Liver (tissue), 3 donors: Measurements from ENCODE around the gene HSD17B3.

ENCODE experiments used
- FOXA1 ChIP-seq: IDR thresholded peaks from 2 replicates; pipeline ENCODE4 v1.6.1; 2016; ENCODE audit warnings: antibody characterized with exemption
- GABPA ChIP-seq, 2 donors: IDR thresholded peaks in 1 of 2; conservative IDR thresholded peaks in 1 of 2; 2 replicates each; pipeline ENCODE4 v1.6.1; 2016; ENCODE audit warnings: antibody characterized with exemption in 2 of 2, mild to moderate bottlenecking in 1 of 2, moderate library complexity in 1 of 2
- JUND ChIP-seq, 2 donors: IDR thresholded peaks; 2 replicates each; pipeline ENCODE4 v1.6.1; 2016; ENCODE audit warnings: antibody characterized with exemption in 2 of 2
- NR2F2 ChIP-seq: IDR thresholded peaks from 2 replicates; pipeline ENCODE4 v1.6.1; 2016; ENCODE audit warnings: antibody characterized with exemption
- RAD21 ChIP-seq, 2 donors: IDR thresholded peaks; 2 replicates each; pipeline ENCODE4 v1.6.1; 2016; ENCODE audit warnings: antibody characterized with exemption in 2 of 2, mild to moderate bottlenecking in 2 of 2
- RXRA ChIP-seq, 2 donors: IDR thresholded peaks; 2 replicates each; pipeline ENCODE4 v1.6.1; 2017 to 2018; ENCODE audit warnings: antibody characterized with exemption in 2 of 2, mild to moderate bottlenecking in 1 of 2
- TAF1 ChIP-seq: conservative IDR thresholded peaks from 2 replicates; pipeline ENCODE4 v1.6.1; 2016; ENCODE audit warnings: antibody characterized with exemption, mild to moderate bottlenecking
- YY1 ChIP-seq: IDR thresholded peaks from 2 replicates; pipeline ENCODE4 v1.6.1; 2016; ENCODE audit warnings: antibody characterized with exemption, mild to moderate bottlenecking
- TF ChIP-seq, protein P1 (sequence below): IDR thresholded peaks from 2 replicates; pipeline ENCODE4 v1.6.1; 2016; ENCODE audit warnings: antibody characterized with exemption
- TF ChIP-seq, protein P2 (sequence below): IDR thresholded peaks from 2 replicates; pipeline ENCODE4 v1.6.1; 2016; ENCODE audit warnings: antibody characterized with exemption, mild to moderate bottlenecking
- TF ChIP-seq, protein P3 (sequence below): fragments of 150-350 bp; IDR thresholded peaks from 2 replicates; pipeline ENCODE4 v1.5.1; 2017; ENCODE audit warnings: improper control_type of control experiment, low read depth, low read length; ENCODE audit not compliant: missing input control
- TF ChIP-seq, protein P4 (sequence below): IDR thresholded peaks from 2 replicates; pipeline ENCODE4 v1.6.1; 2016; ENCODE audit warnings: antibody characterized with exemption
- donor health status: healthy.
- donor health status: healthy.

DNA sequence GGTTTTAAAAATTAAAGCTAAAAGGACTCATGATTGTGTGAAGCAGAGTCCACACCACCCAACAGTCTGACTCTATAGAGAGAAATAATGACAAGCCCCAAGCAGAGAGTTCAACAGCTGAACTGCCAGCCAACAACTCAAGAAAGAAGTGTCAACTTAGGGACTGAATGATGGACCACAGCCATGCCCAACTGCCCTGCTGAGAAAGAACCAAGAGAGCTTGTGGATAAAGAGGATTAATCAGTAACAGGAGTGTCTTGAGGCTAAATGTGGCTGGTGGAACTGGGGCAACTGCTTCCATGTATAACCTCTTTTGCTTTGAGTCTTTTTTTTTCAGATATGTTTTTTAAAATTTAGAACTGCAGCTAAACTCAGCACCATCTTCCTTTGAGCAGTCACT lies 109.3 kb downstream of the HSD17B3 start:
- TF ChIP-seq, protein P1, sequence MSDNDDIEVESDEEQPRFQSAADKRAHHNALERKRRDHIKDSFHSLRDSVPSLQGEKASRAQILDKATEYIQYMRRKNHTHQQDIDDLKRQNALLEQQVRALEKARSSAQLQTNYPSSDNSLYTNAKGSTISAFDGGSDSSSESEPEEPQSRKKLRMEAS, result no peak
- TF ChIP-seq, protein P2, sequence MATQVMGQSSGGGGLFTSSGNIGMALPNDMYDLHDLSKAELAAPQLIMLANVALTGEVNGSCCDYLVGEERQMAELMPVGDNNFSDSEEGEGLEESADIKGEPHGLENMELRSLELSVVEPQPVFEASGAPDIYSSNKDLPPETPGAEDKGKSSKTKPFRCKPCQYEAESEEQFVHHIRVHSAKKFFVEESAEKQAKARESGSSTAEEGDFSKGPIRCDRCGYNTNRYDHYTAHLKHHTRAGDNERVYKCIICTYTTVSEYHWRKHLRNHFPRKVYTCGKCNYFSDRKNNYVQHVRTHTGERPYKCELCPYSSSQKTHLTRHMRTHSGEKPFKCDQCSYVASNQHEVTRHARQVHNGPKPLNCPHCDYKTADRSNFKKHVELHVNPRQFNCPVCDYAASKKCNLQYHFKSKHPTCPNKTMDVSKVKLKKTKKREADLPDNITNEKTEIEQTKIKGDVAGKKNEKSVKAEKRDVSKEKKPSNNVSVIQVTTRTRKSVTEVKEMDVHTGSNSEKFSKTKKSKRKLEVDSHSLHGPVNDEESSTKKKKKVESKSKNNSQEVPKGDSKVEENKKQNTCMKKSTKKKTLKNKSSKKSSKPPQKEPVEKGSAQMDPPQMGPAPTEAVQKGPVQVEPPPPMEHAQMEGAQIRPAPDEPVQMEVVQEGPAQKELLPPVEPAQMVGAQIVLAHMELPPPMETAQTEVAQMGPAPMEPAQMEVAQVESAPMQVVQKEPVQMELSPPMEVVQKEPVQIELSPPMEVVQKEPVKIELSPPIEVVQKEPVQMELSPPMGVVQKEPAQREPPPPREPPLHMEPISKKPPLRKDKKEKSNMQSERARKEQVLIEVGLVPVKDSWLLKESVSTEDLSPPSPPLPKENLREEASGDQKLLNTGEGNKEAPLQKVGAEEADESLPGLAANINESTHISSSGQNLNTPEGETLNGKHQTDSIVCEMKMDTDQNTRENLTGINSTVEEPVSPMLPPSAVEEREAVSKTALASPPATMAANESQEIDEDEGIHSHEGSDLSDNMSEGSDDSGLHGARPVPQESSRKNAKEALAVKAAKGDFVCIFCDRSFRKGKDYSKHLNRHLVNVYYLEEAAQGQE, result no peak
- TF ChIP-seq YY1 (no peak), RXRA (IDR thresholded peaks at IDR 0.05) (no peak), NR2F2 (no peak), FOXA1 (no peak), JUND (IDR thresholded peaks at IDR 0.05) (no peak), RAD21 (IDR thresholded peaks at IDR 0.05) (no peak), GABPA (IDR thresholded peaks at IDR 0.05 in 1 of 2, conservative IDR thresholded peaks at IDR 0.05 in 1 of 2) (no peak), TAF1 (no peak)
- TF ChIP-seq, protein P3, sequence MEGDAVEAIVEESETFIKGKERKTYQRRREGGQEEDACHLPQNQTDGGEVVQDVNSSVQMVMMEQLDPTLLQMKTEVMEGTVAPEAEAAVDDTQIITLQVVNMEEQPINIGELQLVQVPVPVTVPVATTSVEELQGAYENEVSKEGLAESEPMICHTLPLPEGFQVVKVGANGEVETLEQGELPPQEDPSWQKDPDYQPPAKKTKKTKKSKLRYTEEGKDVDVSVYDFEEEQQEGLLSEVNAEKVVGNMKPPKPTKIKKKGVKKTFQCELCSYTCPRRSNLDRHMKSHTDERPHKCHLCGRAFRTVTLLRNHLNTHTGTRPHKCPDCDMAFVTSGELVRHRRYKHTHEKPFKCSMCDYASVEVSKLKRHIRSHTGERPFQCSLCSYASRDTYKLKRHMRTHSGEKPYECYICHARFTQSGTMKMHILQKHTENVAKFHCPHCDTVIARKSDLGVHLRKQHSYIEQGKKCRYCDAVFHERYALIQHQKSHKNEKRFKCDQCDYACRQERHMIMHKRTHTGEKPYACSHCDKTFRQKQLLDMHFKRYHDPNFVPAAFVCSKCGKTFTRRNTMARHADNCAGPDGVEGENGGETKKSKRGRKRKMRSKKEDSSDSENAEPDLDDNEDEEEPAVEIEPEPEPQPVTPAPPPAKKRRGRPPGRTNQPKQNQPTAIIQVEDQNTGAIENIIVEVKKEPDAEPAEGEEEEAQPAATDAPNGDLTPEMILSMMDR, result no peak
- TF ChIP-seq, protein P4, sequence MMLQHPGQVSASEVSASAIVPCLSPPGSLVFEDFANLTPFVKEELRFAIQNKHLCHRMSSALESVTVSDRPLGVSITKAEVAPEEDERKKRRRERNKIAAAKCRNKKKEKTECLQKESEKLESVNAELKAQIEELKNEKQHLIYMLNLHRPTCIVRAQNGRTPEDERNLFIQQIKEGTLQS, result no peak
